ENCODE results near the gene REV3L.

Gene REV3L

DNA sequence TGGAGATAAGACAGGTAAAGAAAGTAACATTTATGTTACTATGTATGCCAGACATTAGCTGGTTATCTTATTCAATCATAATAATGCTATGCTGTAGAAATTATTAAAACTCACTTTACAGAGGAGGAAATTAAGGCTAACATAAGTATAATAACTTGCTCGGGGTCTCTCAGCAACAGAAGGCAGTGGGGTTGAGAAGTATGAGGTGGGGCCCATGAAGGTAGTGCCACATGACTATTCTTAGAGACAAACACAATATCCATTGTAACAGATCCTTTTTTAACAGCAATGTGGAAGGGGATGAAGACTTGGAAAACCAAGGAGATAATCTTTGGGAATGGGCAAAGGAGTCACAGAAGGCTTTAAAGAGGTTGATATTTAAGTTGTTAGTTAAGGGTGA is 11.5 kb downstream of the REV3L start:
- no peak for DNase-seq

DNA sequence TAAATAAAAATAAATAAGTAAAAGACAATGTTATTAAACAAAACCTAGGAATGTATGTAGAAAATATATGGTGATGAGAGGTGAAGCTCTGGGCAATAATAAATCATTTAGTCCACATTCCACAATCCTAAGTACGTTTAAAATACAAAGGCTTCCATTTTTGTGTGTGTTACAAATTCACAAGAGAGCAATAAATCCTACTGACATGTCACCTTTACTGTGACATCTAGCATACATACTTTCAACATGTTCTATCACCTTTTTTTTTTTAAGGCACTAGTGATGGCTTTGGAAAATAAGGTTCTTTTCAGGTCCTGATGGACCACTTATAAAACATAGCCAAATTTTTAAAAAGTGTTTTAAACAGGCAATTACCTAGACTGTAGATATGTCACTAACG is 12.0 kb downstream of the REV3L start:
- DNase-seq: no peak

DNA sequence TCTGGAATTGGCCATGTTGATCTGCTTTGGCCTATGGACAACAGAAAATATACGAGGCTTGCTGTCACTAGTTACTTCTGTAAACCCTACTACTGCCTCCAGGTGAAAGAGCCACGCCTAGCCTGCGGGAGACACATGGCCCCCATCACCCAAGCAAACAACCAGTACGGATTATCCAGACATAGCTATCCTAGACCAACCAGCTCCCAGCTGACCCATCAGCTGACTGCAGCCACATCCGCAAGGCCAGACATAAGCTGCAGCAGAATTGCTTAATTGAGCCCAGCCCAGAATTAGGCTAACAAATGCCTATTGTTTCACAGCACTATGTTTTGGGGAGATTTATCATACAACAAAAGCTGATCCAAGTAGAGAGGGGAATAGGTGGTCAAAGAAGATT is 13.5 kb downstream of the REV3L start:
- DNase-seq: peak in 22 of 51 donors; percentile 3 to 51 (median 22)

DNA sequence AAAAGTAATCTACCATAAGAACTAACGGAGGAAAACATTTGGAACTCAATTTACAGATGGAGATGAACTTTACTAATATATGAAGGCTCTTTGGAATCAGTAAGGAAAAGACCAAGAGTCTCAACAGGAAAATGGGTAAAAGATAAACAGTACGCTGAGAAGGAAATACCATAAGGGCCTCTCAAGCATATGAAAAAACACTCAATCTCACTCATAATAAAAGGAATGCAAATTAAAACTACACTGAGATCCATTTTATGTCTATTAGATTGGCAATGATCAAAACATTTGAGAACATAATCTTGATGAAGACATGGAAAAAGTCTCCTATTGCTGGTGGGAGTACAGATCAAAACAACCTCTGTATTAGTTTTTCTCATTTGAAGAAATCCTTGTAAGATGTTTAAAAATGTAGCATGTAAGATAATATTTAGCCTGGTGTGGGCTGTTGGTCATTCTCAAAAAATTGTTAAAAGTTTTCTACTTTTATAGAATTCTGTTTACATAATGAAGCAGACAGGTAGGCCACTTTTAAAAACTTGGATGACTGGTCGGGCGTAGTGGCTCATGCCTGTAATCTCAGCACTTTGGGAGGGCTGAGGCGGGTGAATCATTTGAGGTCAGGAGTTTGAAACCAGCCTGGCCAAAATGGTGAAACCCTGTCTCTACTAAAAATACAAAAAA is 14.5 kb downstream of the REV3L start:
- no peak for DNase-seq

DNA sequence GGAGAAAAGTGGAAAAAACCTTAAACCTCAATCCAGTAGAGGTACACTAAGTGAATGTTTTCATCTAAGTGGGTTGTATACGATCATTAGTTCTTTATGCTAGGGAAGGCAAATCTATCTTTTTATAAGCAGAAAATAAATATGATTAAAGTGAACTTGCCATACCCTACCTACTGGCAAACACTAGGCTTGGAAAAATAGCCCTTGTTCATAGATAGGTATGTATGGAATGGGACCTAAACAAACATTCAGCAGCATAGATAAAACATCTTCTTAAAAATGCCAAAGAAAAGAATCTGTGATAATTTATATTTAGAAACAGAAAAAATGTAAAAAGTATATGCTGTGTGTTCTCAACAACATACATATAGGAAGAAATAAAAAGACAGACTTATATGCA is 18.8 kb downstream of the REV3L start:
- no peak for DNase-seq

DNA sequence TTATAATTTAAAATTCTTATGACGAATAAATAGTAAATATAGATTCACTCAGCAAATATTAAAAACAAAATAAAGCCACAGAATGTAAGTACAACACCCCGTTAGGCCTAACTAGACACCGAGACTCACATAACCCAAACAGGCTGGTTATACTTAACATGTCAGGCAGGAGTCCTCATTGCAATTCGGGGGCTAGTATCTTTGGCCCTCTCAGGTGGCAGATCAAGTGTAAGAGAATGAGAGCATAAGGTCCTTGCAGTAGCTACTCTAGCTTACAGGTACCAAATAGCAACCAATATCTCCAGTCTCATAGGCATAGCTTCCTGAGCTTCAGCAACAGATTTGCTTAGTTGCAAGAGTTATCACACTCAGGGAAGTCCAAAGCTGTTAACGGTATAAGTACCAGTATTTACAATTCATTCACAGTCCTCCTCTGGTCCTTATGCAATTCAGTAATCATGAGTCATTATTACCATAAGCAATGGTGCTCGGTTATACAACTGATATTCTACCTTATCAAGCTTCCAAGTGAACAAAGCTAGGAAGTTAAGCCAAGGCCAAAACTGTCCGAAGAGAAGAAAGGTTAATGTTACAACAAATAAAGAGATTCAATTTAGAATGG is 20.1 kb downstream of the REV3L start:
- no peak for DNase-seq

DNA sequence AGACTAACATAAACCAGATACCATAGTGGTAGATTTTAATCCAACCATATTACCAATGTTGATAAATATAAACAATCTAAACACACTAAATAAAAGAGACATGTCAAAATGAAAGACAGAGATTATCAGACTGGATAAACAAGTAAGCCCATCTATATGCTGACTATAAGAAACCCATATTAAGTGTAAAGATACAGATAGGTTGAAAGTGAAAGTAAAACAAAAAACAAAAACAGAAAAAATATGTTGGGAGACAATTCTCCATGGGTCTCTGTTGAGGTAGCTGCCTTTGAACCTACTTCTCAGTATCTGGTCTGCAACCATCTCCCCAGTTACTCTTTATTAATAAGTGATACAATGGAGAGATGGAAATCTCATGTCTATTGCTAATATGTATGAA is 21.2 kb downstream of the REV3L start:
- DNase-seq: no peak

DNA sequence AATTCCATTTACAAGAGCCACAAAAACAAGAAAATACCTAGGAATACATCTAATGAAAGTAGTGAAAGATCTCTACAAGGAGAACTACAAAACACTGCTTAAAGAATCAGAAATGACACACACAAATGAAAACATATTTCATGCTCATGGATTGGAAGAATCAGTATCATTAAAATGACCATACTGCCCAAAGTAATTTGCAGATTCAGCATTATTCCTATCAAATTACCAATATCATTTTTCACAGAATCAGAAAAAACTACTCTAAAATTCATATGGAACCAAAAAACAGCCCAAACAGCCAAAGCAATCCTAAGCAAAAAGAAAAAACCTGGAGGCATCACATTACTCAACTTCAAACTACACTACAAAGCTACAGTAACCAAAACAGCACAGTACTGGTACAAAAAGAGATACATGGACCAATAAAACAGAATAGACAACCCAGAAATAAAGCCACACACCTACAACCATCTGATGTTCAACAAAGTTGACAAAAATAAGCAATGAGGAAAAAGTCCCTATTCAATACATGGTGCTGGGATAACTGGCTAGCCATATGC is 24.3 kb downstream of the REV3L start:
- no peak for DNase-seq

DNA sequence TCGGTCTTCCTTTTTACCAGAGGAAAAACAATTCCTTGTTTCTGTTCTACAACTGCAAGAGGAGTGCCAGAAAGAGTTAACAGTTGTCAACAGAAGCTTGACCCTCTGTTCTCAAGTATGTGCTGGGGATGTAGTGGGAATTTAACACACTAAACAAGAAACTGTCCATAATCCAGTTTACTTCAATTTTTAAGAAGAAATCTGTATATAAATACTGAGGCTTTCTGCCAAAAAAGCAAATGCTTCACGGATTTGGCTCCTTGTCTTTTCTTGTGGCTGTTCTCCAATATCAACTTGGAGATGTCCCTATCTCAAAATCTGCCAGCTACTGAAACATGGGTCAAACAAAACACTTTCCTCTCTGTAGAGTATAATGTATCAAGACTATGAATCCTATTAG is 26.8 kb downstream of the REV3L start:
- DNase-seq: no peak

DNA sequence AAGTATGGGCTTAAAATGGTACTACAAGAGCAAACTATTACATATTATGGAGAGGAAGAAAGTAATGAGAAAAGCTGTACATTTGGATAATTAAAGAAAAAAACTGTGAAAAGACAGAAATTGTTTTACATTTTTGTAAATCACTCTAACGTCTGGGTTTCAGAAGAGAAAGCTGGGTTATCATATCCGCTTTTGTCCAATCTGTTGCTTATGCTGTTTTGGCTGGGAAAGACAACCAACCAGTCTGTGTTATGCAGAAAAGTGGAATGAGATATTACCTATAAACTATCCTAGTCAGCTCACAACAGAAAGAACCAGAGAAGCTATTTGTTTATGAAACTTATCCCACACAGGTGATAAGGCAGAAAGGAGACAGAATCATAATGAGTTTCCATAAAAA is 32.4 kb downstream of the REV3L start:
- DNase-seq: no peak

DNA sequence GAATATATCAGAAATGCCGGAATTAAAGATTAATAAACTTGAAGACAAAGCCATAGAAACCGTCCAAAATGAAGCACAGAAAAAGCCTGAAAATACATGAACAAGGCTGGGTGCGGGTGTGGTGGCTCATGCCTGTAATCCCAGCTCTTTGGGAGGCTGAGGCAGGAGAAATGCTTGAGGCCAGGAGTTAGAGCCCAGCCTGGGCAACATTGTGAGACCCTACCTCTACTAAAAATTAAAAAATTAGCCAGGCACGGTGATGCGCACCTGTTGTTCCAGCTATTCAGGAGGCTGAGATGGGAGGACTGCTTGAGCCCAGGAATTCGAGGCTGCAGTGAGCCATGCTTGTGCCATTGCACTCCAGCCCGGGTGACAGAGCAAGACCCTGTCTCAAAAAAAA is 32.9 kb downstream of the REV3L start:
- no peak for DNase-seq

DNA sequence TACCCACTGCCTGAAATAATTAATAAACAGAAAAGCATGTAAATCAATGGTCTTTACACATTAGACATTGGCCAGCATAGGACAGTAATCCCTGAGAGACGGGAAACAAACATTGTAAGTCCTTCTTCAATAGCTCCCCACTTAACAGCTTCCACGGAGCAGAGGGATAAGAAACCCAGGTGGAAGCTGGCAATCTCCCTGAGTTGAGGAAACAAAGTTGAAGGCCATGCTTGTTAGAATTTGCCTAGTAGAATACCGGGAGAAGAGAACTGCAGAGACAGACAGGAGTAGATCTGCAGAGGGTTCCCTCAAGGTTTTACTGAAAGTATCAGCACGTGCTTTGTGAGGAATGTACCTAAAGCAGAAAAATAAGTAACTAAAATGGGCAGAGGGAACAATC is 33.9 kb downstream of the REV3L start:
- DNase-seq: no peak

DNA sequence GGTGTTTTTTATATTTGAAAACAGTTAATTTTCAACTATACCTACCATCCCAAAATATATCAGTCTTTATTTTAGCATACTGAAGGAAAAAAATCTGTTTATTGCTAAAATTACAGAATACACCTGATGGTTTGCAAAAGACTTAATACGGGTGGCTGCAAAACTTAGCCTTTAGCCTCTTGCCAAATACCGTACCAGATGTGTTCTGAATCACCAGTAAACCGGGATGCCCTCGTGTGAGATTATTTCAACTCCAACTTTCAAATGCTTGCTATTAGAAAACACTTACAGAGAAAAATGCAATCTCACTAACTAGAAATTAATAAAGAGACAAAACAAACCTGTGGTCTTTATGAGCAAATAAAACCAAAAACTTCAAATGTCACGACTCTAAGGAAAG is 36.0 kb downstream of the REV3L start:
- DNase-seq: no peak

DNA sequence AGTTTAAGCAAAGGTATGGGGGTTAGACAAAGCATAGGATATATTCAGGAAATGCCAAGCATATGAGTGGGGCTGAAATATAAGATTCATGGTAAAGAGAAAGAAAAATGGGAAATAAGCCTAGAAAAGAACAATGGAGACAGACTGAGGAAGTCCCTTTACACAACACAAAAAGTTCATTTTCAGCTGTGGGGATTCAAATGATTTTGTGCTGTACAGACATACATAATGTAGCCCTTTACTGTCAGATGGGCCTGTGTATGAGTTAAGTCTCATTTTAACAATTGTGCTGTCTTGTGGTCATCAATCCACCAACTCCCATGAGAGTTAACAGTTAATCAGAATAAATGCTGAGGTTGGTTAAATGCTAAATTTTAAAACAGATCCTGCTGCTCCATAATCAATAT is 37.2 kb downstream of the REV3L start:
- no peak for DNase-seq

DNA sequence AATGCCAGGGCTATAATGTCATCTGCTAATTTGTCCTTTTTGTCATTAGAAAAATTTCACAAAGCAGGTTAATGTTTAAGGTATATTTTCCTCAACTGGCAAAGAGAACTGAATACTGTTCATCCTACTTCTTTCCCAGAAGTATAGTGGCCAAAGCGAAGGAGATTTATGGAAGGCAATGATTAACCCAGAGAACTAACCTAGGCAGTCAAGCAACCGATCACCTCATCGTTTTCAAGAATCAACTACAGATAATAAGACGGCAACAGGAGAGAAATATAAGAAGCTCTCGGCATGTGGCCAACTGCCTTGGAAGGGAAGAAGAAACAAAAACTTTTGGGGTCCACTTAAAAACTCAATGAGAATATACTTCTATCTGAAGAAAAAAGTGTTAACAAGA is 38.2 kb downstream of the REV3L start:
- no peak for DNase-seq

DNA sequence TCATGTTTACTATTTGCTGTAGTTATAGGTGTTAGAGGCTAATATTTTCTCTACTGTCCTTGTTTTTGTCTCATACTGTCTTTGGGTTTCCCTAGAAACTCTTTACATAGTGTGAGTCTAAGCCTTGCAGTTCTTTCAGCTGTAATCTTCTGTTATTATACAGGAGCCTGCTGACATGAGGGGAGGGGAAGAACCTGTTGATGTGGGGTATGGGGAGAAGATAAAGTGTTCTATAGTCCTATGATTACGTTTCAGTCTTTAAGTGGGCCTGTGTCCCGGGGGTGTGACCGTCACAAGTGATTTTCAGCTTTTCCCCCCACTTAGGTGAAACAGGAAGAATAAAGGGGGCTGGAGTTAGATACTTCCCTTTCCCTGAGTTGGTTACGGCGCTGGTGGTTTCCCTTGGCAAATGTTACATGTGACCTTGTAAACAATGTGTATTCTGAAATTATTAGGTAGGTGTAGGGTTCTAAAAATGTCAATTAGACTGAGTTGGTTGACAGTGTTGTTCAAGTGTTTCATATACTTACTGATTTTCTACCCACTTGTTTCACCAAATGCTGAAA is 41.3 kb downstream of the REV3L start:
- no peak for DNase-seq

DNA sequence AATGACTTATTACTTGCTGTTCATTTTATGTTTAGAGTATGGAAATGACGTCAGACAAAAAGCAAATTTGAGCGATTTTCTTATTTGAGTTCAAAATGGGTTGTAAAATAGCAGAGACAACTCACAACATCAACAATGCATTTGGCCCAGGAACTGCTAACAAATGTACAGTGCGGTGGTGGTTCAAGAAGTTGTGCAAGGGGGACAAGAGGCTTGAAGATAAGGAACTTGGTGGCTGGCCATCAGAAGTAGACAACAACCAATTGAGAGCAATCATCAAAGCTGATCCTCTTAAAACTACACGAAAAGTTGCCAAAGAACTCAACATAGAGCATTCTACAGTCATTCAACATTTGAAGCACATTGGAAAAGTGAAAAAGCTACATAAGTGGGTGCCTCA is 43.8 kb downstream of the REV3L start:
- DNase-seq: no peak

DNA sequence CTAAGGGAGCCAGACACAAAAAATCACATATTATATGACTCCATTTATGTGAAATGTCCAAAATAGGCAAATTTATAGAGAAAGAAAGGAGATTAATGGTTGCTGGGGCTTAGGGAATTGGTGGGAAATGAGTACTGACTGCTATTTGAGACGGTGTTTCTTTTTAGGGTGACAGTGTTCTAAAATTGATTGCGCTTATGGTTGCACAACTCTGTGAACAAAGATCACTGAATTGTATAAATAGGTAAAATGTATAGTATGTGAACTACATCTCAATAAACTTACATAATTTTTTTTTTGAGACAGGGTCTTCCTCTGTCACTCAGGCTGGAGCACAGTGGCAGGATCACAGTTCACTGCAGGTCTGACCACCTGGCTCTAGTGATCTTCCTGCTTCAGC is 45.4 kb downstream of the REV3L start:
- DNase-seq: no peak

DNA sequence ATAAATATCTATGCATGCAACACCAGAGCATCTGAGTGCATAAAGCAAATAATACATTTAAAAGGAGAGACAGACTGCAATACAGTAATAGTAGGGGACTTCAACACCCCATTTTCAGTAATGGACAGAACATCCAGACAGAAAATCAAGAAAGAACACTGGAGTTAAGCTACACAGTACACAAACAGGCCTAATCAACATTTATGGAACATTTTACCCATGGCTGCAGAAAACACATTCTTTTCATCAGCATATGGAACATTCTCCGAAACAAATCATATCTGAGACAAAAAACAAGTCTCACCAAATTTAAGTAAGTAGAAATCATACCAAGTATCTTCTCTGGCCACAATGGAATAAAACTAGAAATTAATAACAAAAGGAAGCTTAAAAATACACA is 50.5 kb downstream of the REV3L start:
- no peak for DNase-seq

DNA sequence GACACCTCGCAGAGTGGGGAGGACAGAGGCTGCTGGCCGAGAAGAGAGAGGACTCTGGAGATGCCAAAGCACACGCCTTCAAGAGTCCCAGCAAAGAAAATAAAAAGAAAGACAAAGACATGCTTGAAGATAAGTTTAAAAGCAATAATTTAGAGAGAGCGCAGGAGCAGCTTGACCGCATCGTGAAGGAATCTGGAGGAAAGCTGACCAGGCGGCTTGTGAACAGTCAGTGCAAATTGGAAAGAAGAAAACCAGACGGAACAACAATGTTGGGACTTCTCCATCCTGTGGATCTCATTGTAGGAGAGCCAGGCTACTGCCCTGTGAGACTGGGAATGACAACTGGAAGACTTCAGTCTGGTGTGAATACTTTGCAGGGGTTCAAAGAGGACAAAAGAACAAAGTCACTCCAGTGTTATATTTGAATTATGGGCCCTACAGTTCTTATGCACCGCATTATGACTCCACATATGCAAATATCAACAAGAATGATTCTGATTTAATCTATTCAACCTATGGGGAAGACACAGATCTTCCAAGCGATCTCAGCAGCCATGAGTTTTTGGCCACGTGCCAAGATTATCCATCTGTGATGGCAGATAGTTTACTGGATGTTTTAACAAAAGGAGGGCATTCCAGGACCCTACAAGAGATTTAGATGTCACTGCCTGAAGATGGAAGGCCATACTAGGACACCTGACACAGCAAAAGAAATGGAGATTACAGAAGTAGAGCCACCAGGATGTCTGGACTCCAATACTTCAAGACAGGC is 52.2 kb downstream of the REV3L start:
- DNase-seq: no peak

DNA sequence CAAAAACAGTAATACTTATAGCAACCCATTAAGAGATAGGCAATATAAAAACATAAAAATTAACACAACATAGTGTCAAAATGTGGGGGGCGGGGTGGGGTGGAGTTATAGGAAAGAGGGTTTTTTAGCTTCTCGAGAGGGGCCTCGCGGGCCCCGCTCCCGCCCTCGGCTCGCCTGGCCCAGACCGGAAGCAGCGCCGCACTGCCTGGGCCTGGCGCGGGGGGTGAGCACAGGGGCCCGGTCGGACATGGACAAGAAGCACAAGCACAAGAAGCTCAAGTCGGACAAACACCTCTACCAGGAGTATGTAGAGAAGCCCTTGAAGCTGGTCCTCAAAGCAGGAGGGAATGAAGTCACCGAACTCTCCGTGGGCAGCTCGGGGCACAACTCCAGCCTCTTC is 53.4 kb downstream of the REV3L start:
- DNase-seq: no peak

DNA sequence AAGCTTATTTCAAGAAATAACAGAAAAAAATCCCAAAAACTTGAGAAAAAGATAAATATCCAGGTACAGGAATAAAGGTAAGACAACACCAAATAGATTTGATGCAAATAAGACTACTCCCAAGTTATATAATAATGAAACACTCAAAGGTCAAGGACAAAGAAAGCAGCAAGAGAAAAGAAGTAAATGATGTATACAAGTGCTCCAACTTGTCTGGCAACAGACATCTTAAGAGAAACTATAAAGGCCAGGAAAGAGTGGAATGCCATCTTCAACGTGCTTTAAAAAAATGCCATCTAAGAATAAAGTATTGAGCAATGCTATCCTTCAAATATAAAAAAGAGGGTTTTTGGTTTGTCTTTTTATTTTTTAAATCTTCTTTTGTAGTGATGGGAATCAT is 54.2 kb downstream of the REV3L start:
- no peak for DNase-seq

Data from hypothalamus (tissue), 51 donors.